Right lobe of liver (tissue), 6 donors: ENCODE measurements around the gene DNM1L. TPM values are rescaled to one million over a fixed set of nuclear protein-coding genes. Genes with fewer than 3 reads are reported as not detected.
A peak's percentile ranks its signal among the peaks of the same experiment; 100 is the strongest.

ENCODE experiments used
- ATAC-seq, 4 donors: fragments of 200-7000 bp; cut with Tn5 transposase; one replicate each; pipeline ENCODE4 v1.9.1; 2020; ENCODE audit warnings: mild to moderate bottlenecking in 4 of 4, moderate library complexity in 4 of 4
- DNase-seq, 3 donors: peaks; one replicate each; pipeline ENCODE4 v3.0.0-alpha.2; 2020
- H3K27ac ChIP-seq, 3 donors: fragments of 200-600 bp; one replicate each; pipeline ENCODE4 v1.8.0; 2022
- H3K27me3 ChIP-seq, 2 donors: fragments of 200-600 bp; one replicate each; pipeline ENCODE4 v1.8.0; 2022
- H3K36me3 ChIP-seq, 4 donors: fragments of 200-600 bp; sonication (generic) in 1 of 4; one replicate each; pipeline versions ENCODE4 v1.5.1 to v1.8.0; 2017 to 2022; ENCODE audit warnings: control low read depth in 1 of 4
- H3K4me1 ChIP-seq, 4 donors: fragments of 200-600 bp; sonication (generic) in 1 of 4; one replicate each; pipeline versions ENCODE4 v1.5.1 to v1.8.0; 2017 to 2022; ENCODE audit warnings: control low read depth in 1 of 4
- H3K4me3 ChIP-seq, 3 donors: fragments of 200-600 bp; one replicate each; pipeline ENCODE4 v1.8.0; 2022
- H3K9me3 ChIP-seq, 4 donors: fragments of 200-600 bp; sonication (generic) in 1 of 4; one replicate each; pipeline versions ENCODE4 v1.5.1 to v1.8.0; 2017 to 2022; ENCODE audit warnings: control low read depth in 1 of 4
- POLR2A ChIP-seq: fragments of 450-650 bp; IDR thresholded peaks from one replicate; pipeline ENCODE4 v1.6.1; 2017; ENCODE audit warnings: antibody characterized with exemption, mild to moderate bottlenecking
- WGBS: methylation state at CpG from one replicate; pipeline ENCODE4 v1.1.6; 2018; ENCODE audit warnings: low coverage, low lambda C conversion rate; ENCODE audit not compliant: insufficient coverage; ENCODE audit errors: missing lambda C conversion rate; 5-methylcytosine and 5-hydroxymethylcytosine counted together
- intact Hi-C, 2 donors: fragments of 100-400 bp; cut with DNase I; formaldehyde crosslinking; loops; one replicate each; pipeline versions ENCODE4 v1.11.2 to v1.14.1; 2022
- total RNA-seq, 6 experiments: library from RNA; depleted of rRNA in 2 of 6; stranded (reverse); fragments of >200 nt in 2 of 6; fragmentation: NEBNext Ultra II Directional in 3 of 6; extraction: Animal tissue kit (Norgen Biotek cat#: 25700) in 3 of 6; gene quantifications; one replicate each; pipeline versions ENCODE4 v1.1.0 to v1.2.4, GENCODE V29; 2016 to 2023
- TF ChIP-seq, protein P1 (sequence below), 4 donors: fragments of 200-600 bp in 3 of 4; fragments of 450-650 bp in 1 of 4; IDR thresholded peaks; one replicate each; pipeline versions ENCODE4 v1.5.1 to v1.8.0; 2016 to 2022; ENCODE audit warnings: antibody characterized with exemption in 4 of 4, mild to moderate bottlenecking in 2 of 4
- donor health status: DM: no; HTN: yes; CAD: no.
- donor health status: DM: no; HTN: no; CAD: no.
- donor health status: DM: no; HTN: no; CAD: no.
- donor health status: DM: no; HTN: yes; CAD: no.
- donor health status: DM: no; HTN: yes; CAD: no.

DNM1L gene
- total RNA-seq, 6 experiments from 2014 or later, result 10.2 to 26.1 (median 21.1) TPM

- intact Hi-C loops, result loop anchor here in 1 of 2 donors (5.0 kb wide), 1 partner anchor 166 kb away; no protein-coding TSS in a partner anchor
Observed at GRCh38 chr12:32756476-32757066, 77.5 kb downstream of the DNM1L start.

GRCh38 chr12:32757157-32757556, 78.1 kb downstream of the DNM1L start:
- Histone ChIP-seq H3K9me3 (no peaks in the 10 kb centered on the region), H3K4me3 (no peak overlapping the region), H3K4me1 (peaks cover 0 to 10% (median 3%) of the 10 kb centered on the region in 4 donors), H3K27me3 (no peaks in the 10 kb centered on the region), H3K27ac (no peak overlapping the region), H3K36me3 (peaks cover 0 to 19% (median 0%) of the 10 kb centered on the region in 4 donors)
- DNase-seq, result no peak
- TF ChIP-seq POLR2A, result no peak
- TF ChIP-seq, protein P1, sequence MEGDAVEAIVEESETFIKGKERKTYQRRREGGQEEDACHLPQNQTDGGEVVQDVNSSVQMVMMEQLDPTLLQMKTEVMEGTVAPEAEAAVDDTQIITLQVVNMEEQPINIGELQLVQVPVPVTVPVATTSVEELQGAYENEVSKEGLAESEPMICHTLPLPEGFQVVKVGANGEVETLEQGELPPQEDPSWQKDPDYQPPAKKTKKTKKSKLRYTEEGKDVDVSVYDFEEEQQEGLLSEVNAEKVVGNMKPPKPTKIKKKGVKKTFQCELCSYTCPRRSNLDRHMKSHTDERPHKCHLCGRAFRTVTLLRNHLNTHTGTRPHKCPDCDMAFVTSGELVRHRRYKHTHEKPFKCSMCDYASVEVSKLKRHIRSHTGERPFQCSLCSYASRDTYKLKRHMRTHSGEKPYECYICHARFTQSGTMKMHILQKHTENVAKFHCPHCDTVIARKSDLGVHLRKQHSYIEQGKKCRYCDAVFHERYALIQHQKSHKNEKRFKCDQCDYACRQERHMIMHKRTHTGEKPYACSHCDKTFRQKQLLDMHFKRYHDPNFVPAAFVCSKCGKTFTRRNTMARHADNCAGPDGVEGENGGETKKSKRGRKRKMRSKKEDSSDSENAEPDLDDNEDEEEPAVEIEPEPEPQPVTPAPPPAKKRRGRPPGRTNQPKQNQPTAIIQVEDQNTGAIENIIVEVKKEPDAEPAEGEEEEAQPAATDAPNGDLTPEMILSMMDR (IDR thresholded peaks at IDR 0.05), result no peak
- ATAC-seq, result no peak
- WGBS, result 72% methylated on average over 2 of the region's 3 CpGs
- intact Hi-C loops, result loop anchor here in 1 of 2 donors (5.0 kb wide), 1 partner anchor 165 kb away; no protein-coding TSS in a partner anchor

More at GRCh38 chr12:32756476-32757066, 77.5 kb downstream of the DNM1L start:
- no peak overlapping the region for H3K27ac ChIP-seq
- H3K4me3 ChIP-seq, result peak overlapping the region in 1 of 3 donors; percentile 88
- H3K9me3 ChIP-seq, result no peaks in the 10 kb centered on the region
- TF ChIP-seq POLR2A, result no peak
- TF ChIP-seq, protein P1 (IDR thresholded peaks at IDR 0.05), result no peak
- peaks cover 0 to 24% (median 3%) of the 10 kb centered on the region in 4 donors for H3K36me3 ChIP-seq
- DNase-seq (no peak), ATAC-seq (no peak)
- peaks cover 0 to 10% (median 3%) of the 10 kb centered on the region in 4 donors for H3K4me1 ChIP-seq
- no peaks in the 10 kb centered on the region for H3K27me3 ChIP-seq
- 40% methylated on average over 7 of the region's 8 CpGs for WGBS

- DNase-seq (no peak), ATAC-seq (no peak)
- H3K27ac ChIP-seq, result no peak overlapping the region
- TF ChIP-seq POLR2A, result no peak
- TF ChIP-seq, protein P1 (IDR thresholded peaks at IDR 0.05), result no peak
- intact Hi-C loops, result no loop called here
- no peaks in the 10 kb centered on the region for H3K4me1 ChIP-seq
- H3K27me3 ChIP-seq, result no peaks in the 10 kb centered on the region
- no peaks in the 10 kb centered on the region for H3K9me3 ChIP-seq
- 13% methylated on average over 1 of the region's 1 CpG for WGBS
- no peak overlapping the region for H3K4me3 ChIP-seq
- H3K36me3 ChIP-seq, result no peaks in the 10 kb centered on the region
Observed at GRCh38 chr12:32761716-32762115, 82.6 kb downstream of the DNM1L start.

- H3K27ac ChIP-seq, result no peak overlapping the region
- no peak for DNase-seq
- H3K4me1 ChIP-seq, result no peaks in the 10 kb centered on the region
- no peaks in the 10 kb centered on the region for H3K36me3 ChIP-seq
- intact Hi-C loops, result no loop called here
- TF ChIP-seq POLR2A, result no peak
- TF ChIP-seq, protein P1 (IDR thresholded peaks at IDR 0.05), result no peak
- no peak overlapping the region for H3K4me3 ChIP-seq
- H3K9me3 ChIP-seq, result no peaks in the 10 kb centered on the region
- 86% methylated on average over 4 of the region's 4 CpGs for WGBS
- no peaks in the 10 kb centered on the region for H3K27me3 ChIP-seq
- ATAC-seq, result no peak
Observed at GRCh38 chr12:32765906-32766305, 86.8 kb downstream of the DNM1L start.
